Peyer's patch (tissue), 4 donors: ENCODE data around the gene SAMD9L. TPM values are rescaled to one million over a fixed set of nuclear protein-coding genes. Genes with fewer than 3 reads are reported as not detected.
A peak's percentile ranks its signal among the peaks of the same experiment; 100 is the strongest.

Experiments
- DNase-seq, 3 donors: peaks; one replicate each; pipeline ENCODE4 v3.0.0-alpha.2; 2017 to 2019
- H3K27ac ChIP-seq, 4 donors: fragments of 200-600 bp; sonication (generic); one replicate each; pipeline ENCODE4 v1.5.1; 2016 to 2019
- H3K27me3 ChIP-seq, 2 donors: fragments of 200-600 bp; sonication (generic); one replicate each; pipeline ENCODE4 v1.5.1; 2019
- H3K36me3 ChIP-seq, 3 donors: fragments of 200-600 bp; sonication (generic); one replicate each; pipeline ENCODE4 v1.5.1; 2016 to 2019
- H3K4me1 ChIP-seq, 4 donors: fragments of 200-600 bp; sonication (generic); one replicate each; pipeline ENCODE4 v1.5.1; 2016 to 2019
- H3K4me3 ChIP-seq, 4 donors: fragments of 200-600 bp; sonication (generic); 1 replicate in 3 of 4; 2 replicates in 1 of 4; pipeline ENCODE4 v1.5.1; 2016 to 2019; ENCODE audit warnings: mild to moderate bottlenecking in 1 of 4
- H3K9me3 ChIP-seq, 4 donors: fragments of 200-600 bp; sonication (generic); one replicate each; pipeline ENCODE4 v1.5.1; 2016 to 2019; ENCODE audit warnings: mild to moderate bottlenecking in 1 of 4
- CTCF ChIP-seq, 6 experiments: fragments of 450-650 bp in 4 of 6; fragments of 200-600 bp in 2 of 6; sonication (generic) in 1 of 6; IDR thresholded peaks; one replicate each; pipeline ENCODE4 v1.5.1; 2017 to 2019; ENCODE audit warnings: antibody characterized with exemption in 6 of 6, mild to moderate bottlenecking in 3 of 6, moderate library complexity in 1 of 6
- POLR2A ChIP-seq, 2 donors: fragments of 450-650 bp; IDR thresholded peaks; one replicate each; pipeline ENCODE4 v1.5.1; 2017; ENCODE audit warnings: antibody characterized with exemption in 2 of 2, mild to moderate bottlenecking in 2 of 2, moderate library complexity in 2 of 2
- total RNA-seq, 4 donors: library from RNA; depleted of rRNA; stranded (reverse); fragments of >200 nt; gene quantifications; one replicate each; pipeline ENCODE4 v1.1.0, GENCODE V29; 2016

SAMD9L gene
- total RNA-seq, 4 donors from 2014 or later: 6.4 to 14.6 (median 11.9) TPM

GRCh38 chr7:93146472-93147141 lies 1.6 kb downstream of the SAMD9L start:
- Histone ChIP-seq H3K9me3 (no peaks in the 10 kb centered on the region), H3K27me3 (no peaks in the 10 kb centered on the region), H3K4me3 (peak overlapping the region; percentile 32 to 50 (median 43)), H3K4me1 (peaks cover 0 to 7% (median 0%) of the 10 kb centered on the region in 4 donors), H3K27ac (peak overlapping the region in 1 of 4 donors; percentile 35), H3K36me3 (peaks cover 0 to 24% (median 0%) of the 10 kb centered on the region in 3 donors)
- no peak for DNase-seq
- no peak for TF ChIP-seq POLR2A (IDR thresholded peaks at IDR 0.05)
- TF ChIP-seq CTCF (IDR thresholded peaks at IDR 0.05): no peak

GRCh38 chr7:93146036-93146435 lies 2.1 kb downstream of the SAMD9L start:
- Histone ChIP-seq H3K9me3 (no peaks in the 10 kb centered on the region), H3K4me3 (no peak overlapping the region), H3K27me3 (no peaks in the 10 kb centered on the region), H3K36me3 (peaks cover 0 to 24% (median 0%) of the 10 kb centered on the region in 3 donors), H3K27ac (no peak overlapping the region), H3K4me1 (peaks cover 0 to 7% (median 0%) of the 10 kb centered on the region in 4 donors)
- TF ChIP-seq POLR2A (IDR thresholded peaks at IDR 0.05) (no peak), CTCF (IDR thresholded peaks at IDR 0.05) (no peak)
- DNase-seq: no peak

GRCh38 chr7:93145354-93145753 lies 2.8 kb downstream of the SAMD9L start:
- no peak overlapping the region for H3K27ac ChIP-seq
- H3K4me3 ChIP-seq: no peak overlapping the region
- H3K36me3 ChIP-seq: peaks cover 0 to 27% (median 0%) of the 10 kb centered on the region in 3 donors
- no peaks in the 10 kb centered on the region for H3K27me3 ChIP-seq
- DNase-seq: no peak
- peaks cover 0 to 7% (median 0%) of the 10 kb centered on the region in 4 donors for H3K4me1 ChIP-seq
- no peaks in the 10 kb centered on the region for H3K9me3 ChIP-seq
- TF ChIP-seq CTCF (IDR thresholded peaks at IDR 0.05): no peak
- no peak for TF ChIP-seq POLR2A (IDR thresholded peaks at IDR 0.05)

- peaks cover 0 to 7% (median 0%) of the 10 kb centered on the region in 4 donors for H3K4me1 ChIP-seq
- no peak for TF ChIP-seq POLR2A (IDR thresholded peaks at IDR 0.05)
- TF ChIP-seq CTCF (IDR thresholded peaks at IDR 0.05): no peak
- peaks cover 0 to 53% (median 0%) of the 10 kb centered on the region in 3 donors for H3K36me3 ChIP-seq
- no peaks in the 10 kb centered on the region for H3K27me3 ChIP-seq
- no peak overlapping the region for H3K4me3 ChIP-seq
- no peak overlapping the region for H3K27ac ChIP-seq
- DNase-seq: no peak
- H3K9me3 ChIP-seq: no peaks in the 10 kb centered on the region
Observed at GRCh38 chr7:93142127-93142526, 6.1 kb downstream of the SAMD9L start.

GRCh38 chr7:93140582-93141191 lies 7.5 kb downstream of the SAMD9L start:
- Histone ChIP-seq H3K4me3 (no peak overlapping the region), H3K4me1 (peaks cover 0 to 2% (median 0%) of the 10 kb centered on the region in 4 donors), H3K27ac (no peak overlapping the region), H3K9me3 (no peaks in the 10 kb centered on the region), H3K27me3 (no peaks in the 10 kb centered on the region), H3K36me3 (peaks cover 0 to 65% (median 0%) of the 10 kb centered on the region in 3 donors)
- no peak for DNase-seq
- TF ChIP-seq CTCF (IDR thresholded peaks at IDR 0.05) (no peak), POLR2A (IDR thresholded peaks at IDR 0.05) (no peak)
